ENCODE data around the gene CYP4F11.

CYP4F11 gene

GRCh38 chr19:15900504-15900903 is 33.8 kb downstream of the CYP4F11 start:
- TF ChIP-seq REST (IDR thresholded peaks at IDR 0.05; ENCODE audit: insufficient read depth in 1 of 2, low read depth in 2 of 2, low read length in 2 of 2), result no peak
- no peak for TF ChIP-seq POLR2AphosphoS5 (IDR thresholded peaks at IDR 0.05; ENCODE audit: low read depth, low read length)
- TF ChIP-seq SIN3A (IDR thresholded peaks at IDR 0.05; ENCODE audit: borderline replicate concordance, insufficient read depth, low read length), result no peak
- no peak for TF ChIP-seq TAF1 (IDR thresholded peaks at IDR 0.05; ENCODE audit: borderline replicate concordance, insufficient read depth, low read length)
- no peak for TF ChIP-seq FOXP2 (optimal IDR thresholded peaks at IDR 0.05; ENCODE audit: borderline replicate concordance, extremely low read depth, extremely low read length, insufficient read depth)

- TF ChIP-seq POLR2AphosphoS5 (IDR thresholded peaks at IDR 0.05; ENCODE audit: low read depth, low read length), result no peak
- TF ChIP-seq FOXP2 (optimal IDR thresholded peaks at IDR 0.05; ENCODE audit: borderline replicate concordance, extremely low read depth, extremely low read length, insufficient read depth), result no peak
- TF ChIP-seq TAF1 (IDR thresholded peaks at IDR 0.05; ENCODE audit: borderline replicate concordance, insufficient read depth, low read length), result no peak
- no peak for TF ChIP-seq SIN3A (IDR thresholded peaks at IDR 0.05; ENCODE audit: borderline replicate concordance, insufficient read depth, low read length)
- TF ChIP-seq REST (IDR thresholded peaks at IDR 0.05; ENCODE audit: insufficient read depth in 1 of 2, low read depth in 2 of 2, low read length in 2 of 2), result no peak
Observed at GRCh38 chr19:15897738-15898276, 36.5 kb downstream of the CYP4F11 start, which contains the start of gene CYP4F2. TSS of gene CYP4F2 (minus strand) at chr19:15898074. CDS start at chr19:15897611, 463 bp downstream.

GRCh38 chr19:15897026-15897737 is 37.1 kb downstream of the CYP4F11 start:
- no peak for TF ChIP-seq TAF1 (IDR thresholded peaks at IDR 0.05; ENCODE audit: borderline replicate concordance, insufficient read depth, low read length)
- TF ChIP-seq SIN3A (IDR thresholded peaks at IDR 0.05; ENCODE audit: borderline replicate concordance, insufficient read depth, low read length), result no peak
- TF ChIP-seq POLR2AphosphoS5 (IDR thresholded peaks at IDR 0.05; ENCODE audit: low read depth, low read length), result no peak

- TF ChIP-seq FOXP2 (optimal IDR thresholded peaks at IDR 0.05; ENCODE audit: borderline replicate concordance, extremely low read depth, extremely low read length, insufficient read depth) (no peak), POLR2AphosphoS5 (IDR thresholded peaks at IDR 0.05; ENCODE audit: low read depth, low read length) (no peak), SIN3A (IDR thresholded peaks at IDR 0.05; ENCODE audit: borderline replicate concordance, insufficient read depth, low read length) (no peak), TAF1 (IDR thresholded peaks at IDR 0.05; ENCODE audit: borderline replicate concordance, insufficient read depth, low read length) (no peak), REST (IDR thresholded peaks at IDR 0.05; ENCODE audit: insufficient read depth in 1 of 2, low read depth in 2 of 2, low read length in 2 of 2) (no peak)
Observed at GRCh38 chr19:15895876-15896430, 38.4 kb downstream of the CYP4F11 start.

GRCh38 chr19:15894359-15894758 is 40.0 kb downstream of the CYP4F11 start:
- TF ChIP-seq POLR2AphosphoS5 (IDR thresholded peaks at IDR 0.05; ENCODE audit: low read depth, low read length) (no peak), SIN3A (IDR thresholded peaks at IDR 0.05; ENCODE audit: borderline replicate concordance, insufficient read depth, low read length) (no peak), TAF1 (IDR thresholded peaks at IDR 0.05; ENCODE audit: borderline replicate concordance, insufficient read depth, low read length) (no peak), REST (IDR thresholded peaks at IDR 0.05; ENCODE audit: insufficient read depth in 1 of 2, low read depth in 2 of 2, low read length in 2 of 2) (no peak), FOXP2 (optimal IDR thresholded peaks at IDR 0.05; ENCODE audit: borderline replicate concordance, extremely low read depth, extremely low read length, insufficient read depth) (no peak)

All from PFSK-1 (cell line).